NB4 (cell line): ENCODE data around the gene NDST1.
A peak's percentile ranks its signal among the peaks of the same experiment; 100 is the strongest.

Experiments used
- DNase-seq: peaks from one replicate; pipeline ENCODE4 v3.0.0; 2010; ENCODE audit warnings: low read depth
- H3K4me3 ChIP-seq: one replicate; pipeline ENCODE4 v1.5.1; 2011; ENCODE audit warnings: mild to moderate bottlenecking, low read depth, low read length, moderate library complexity
- CTCF ChIP-seq: IDR thresholded peaks from one replicate; pipeline ENCODE4 v1.5.1; 2012; ENCODE audit warnings: low read depth, low read length
- MAX ChIP-seq: IDR thresholded peaks from 2 replicates; pipeline ENCODE4 v1.6.1; 2011; ENCODE audit warnings: low read depth, low read length
- MYC ChIP-seq: IDR thresholded peaks from 2 replicates; pipeline ENCODE4 v1.6.1; 2011; ENCODE audit warnings: low read depth, low read length
- POLR2A ChIP-seq: IDR thresholded peaks from 2 replicates; pipeline ENCODE4 v1.6.1; 2011; ENCODE audit warnings: mild to moderate bottlenecking; ENCODE audit not compliant: insufficient read length; ENCODE audit errors: extremely low read depth

Gene NDST1

GRCh38 chr5:150596313-150596712 lies 88.4 kb downstream of the NDST1 start:
- no peak overlapping the region for H3K4me3 ChIP-seq
- TF ChIP-seq CTCF (no peak), MYC (no peak), POLR2A (no peak), MAX (no peak)
- DNase-seq: no peak

GRCh38 chr5:150596826-150597225 lies 88.9 kb downstream of the NDST1 start:
- H3K4me3 ChIP-seq: peak overlapping the region; percentile 34
- peak; percentile 98 for DNase-seq
- TF ChIP-seq MAX (0 out of 2 replicates have a peak, but pooled peaks have one; percentile 23), POLR2A (no peak), MYC (peak; percentile 33; the same call in 1 of the 2 replicates), CTCF (no peak)

- peak; percentile 52 for DNase-seq
- TF ChIP-seq CTCF (no peak), MYC (no peak)
- no peak overlapping the region for H3K4me3 ChIP-seq
Observed at GRCh38 chr5:150598006-150598405, 90.1 kb downstream of the NDST1 start.

- no peak for DNase-seq
- TF ChIP-seq POLR2A (no peak), MYC (no peak), MAX (no peak), CTCF (no peak)
- no peak overlapping the region for H3K4me3 ChIP-seq
Observed at GRCh38 chr5:150598821-150599273, 90.9 kb downstream of the NDST1 start.

- H3K4me3 ChIP-seq: no peak overlapping the region
- DNase-seq: no peak
- TF ChIP-seq POLR2A: no peak
- TF ChIP-seq MYC: no peak
- TF ChIP-seq MAX: no peak
- no peak for TF ChIP-seq CTCF
Observed at GRCh38 chr5:150599281-150599680, 91.3 kb downstream of the NDST1 start.

- no peak for TF ChIP-seq POLR2A
- TF ChIP-seq MYC: no peak
- TF ChIP-seq CTCF: no peak
- no peak for TF ChIP-seq MAX
- DNase-seq: no peak
- no peak overlapping the region for H3K4me3 ChIP-seq
Observed at GRCh38 chr5:150599917-150600511, 92.1 kb downstream of the NDST1 start.
